Measurements from ENCODE around the gene DIS3L2. TPM values are rescaled to one million over a fixed set of nuclear protein-coding genes. Genes with fewer than 3 reads are reported as not detected.

DIS3L2 gene
- total RNA-seq, 1 donor = 30.7 TPM

DNA sequence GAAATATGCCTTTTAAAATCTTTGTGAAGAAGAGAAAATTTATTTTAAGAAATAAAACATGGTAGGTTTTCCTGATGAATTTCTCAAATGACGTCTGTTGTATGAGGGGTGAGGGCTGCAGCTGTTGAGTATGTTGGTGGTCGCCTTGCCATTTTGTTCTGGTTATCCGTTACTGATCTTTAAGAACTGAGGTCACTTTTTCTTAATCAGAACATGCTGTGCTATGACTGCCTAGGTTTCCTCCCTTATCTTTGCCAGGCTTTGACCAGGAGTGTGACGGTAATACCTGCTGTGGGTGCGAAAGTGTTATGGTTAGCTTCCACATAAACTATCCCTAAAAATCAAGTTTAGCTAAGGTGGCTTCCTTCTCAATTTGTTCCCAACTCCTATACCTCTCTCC, 176.9 kb downstream of the DIS3L2 start:
- no peak overlapping the region for H3K4me3 ChIP-seq (ENCODE audit: low read depth, low read length)

GRCh38 chr2:232139171-232139594, 177.7 kb downstream of the DIS3L2 start:
- TF ChIP-seq CTCF (IDR thresholded peaks at IDR 0.05; ENCODE audit: insufficient read depth, low read depth, low read length) = no peak
- no peak for DNase-seq (ENCODE audit: low read depth)
- no peak overlapping the region for H3K4me3 ChIP-seq (ENCODE audit: low read depth, low read length)

More for the DNA sequence above, 176.9 kb downstream of the DIS3L2 start:
- TF ChIP-seq CTCF (IDR thresholded peaks at IDR 0.05; ENCODE audit: insufficient read depth, low read depth, low read length) = no peak
- DNase-seq (ENCODE audit: low read depth) = no peak

DNA sequence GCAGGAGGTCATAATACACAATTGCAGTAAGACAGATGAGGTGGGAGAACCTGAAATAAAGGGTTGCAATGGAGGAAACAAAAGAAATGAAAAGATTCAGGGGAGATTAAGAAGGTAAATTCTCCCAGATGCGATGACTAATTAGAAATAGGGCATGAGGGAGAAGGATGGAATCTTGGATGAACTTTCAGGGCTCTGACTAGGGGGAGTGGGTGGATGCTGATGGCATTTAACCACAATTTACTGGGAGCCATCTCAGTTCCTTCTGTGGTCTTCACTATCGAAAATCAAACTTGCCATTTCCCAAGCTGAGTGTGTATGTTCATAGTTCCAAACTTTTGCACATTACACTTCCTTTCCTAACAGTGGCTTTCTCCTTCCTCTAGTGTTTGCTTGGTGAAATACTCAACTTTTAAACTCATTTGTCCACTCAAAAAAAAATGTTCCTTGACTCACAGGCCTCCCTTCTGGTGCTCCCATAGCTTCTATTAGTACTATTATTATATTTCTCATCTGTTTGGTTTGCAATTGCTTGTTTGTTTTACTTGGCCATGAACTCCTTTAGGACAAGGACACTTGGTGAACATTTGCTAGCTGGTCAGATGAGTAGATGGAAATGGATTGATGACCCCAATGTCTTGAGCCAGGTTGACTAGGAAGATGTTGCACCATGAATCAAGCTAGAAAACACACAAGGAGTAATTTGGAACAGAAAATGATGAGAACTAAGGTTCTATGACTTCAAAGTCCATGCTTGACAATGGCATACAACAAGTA, 178.5 kb downstream of the DIS3L2 start:
- no peak for TF ChIP-seq CTCF (IDR thresholded peaks at IDR 0.05; ENCODE audit: insufficient read depth, low read depth, low read length)
- no peak for DNase-seq (ENCODE audit: low read depth)
- no peak overlapping the region for H3K4me3 ChIP-seq (ENCODE audit: low read depth, low read length)

DNA sequence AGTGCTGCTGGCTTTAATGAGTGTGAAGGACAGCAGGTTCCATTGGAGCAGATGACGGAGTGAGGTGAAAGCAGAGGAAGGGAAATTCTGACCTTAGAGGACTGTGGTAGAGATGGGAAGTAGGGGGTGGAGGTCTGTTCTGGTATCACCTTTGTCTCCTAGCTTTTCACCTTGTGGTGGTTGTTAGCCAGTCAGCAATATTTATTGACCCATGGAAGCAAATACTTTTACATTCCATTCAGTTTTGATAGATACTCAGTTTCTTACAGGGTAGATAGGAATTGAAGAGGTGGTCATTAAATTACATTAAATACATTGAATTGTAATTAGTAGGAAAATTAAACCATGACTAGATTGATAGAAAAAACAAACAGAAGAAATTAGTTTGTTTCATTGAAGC, 180.1 kb downstream of the DIS3L2 start:
- TF ChIP-seq CTCF (IDR thresholded peaks at IDR 0.05; ENCODE audit: insufficient read depth, low read depth, low read length) = no peak
- DNase-seq (ENCODE audit: low read depth) = no peak
- no peak overlapping the region for H3K4me3 ChIP-seq (ENCODE audit: low read depth, low read length)

GRCh38 chr2:232142049-232142448, 180.5 kb downstream of the DIS3L2 start:
- peak; percentile 78 for TF ChIP-seq CTCF (IDR thresholded peaks at IDR 0.05; ENCODE audit: insufficient read depth, low read depth, low read length)
- DNase-seq (ENCODE audit: low read depth) = peak; percentile 53
- H3K4me3 ChIP-seq (ENCODE audit: low read depth, low read length) = no peak overlapping the region

- TF ChIP-seq CTCF (IDR thresholded peaks at IDR 0.05; ENCODE audit: insufficient read depth, low read depth, low read length) = no peak
- no peak for DNase-seq (ENCODE audit: low read depth)
- no peak overlapping the region for H3K4me3 ChIP-seq (ENCODE audit: low read depth, low read length)
Measured at GRCh38 chr2:232142502-232142901, 181.0 kb downstream of the DIS3L2 start.

DNA sequence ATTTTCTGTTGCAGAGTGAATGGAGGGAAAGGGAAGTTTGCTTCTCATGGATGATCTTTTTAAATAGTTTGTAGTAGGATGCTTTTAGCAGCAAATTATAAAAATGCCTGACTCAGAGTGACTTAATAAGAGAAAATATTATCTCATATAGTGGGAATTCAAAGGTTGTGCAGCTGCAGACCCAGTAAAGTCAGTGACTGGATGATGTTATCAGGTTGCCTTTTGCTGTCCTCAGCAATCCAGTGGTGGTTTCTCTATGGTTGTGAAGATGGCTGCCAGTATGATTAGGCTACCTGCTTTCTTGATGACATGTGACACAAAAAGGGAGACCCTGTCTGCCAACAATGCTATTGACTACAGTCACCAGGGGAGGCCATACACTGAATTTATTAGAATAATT, 184.8 kb downstream of the DIS3L2 start:
- H3K4me3 ChIP-seq (ENCODE audit: low read depth, low read length) = no peak overlapping the region
- no peak for DNase-seq (ENCODE audit: low read depth)
- no peak for TF ChIP-seq CTCF (IDR thresholded peaks at IDR 0.05; ENCODE audit: insufficient read depth, low read depth, low read length)

Measured in fibroblast of villous mesenchyme (primary cell).